GM19395 (cell line): ENCODE measurements around the gene ELP5.
A peak's percentile ranks its signal among the peaks of the same experiment; 100 is the strongest.

Experiments used
- ATAC-seq: cut with Tn5 transposase; IDR thresholded peaks from one replicate; pipeline ENCODE4 v1.9.1; 2021; ENCODE audit warnings: mild to moderate bottlenecking, moderate library complexity; ENCODE audit not compliant: unreplicated experiment

Gene ELP5

DNA sequence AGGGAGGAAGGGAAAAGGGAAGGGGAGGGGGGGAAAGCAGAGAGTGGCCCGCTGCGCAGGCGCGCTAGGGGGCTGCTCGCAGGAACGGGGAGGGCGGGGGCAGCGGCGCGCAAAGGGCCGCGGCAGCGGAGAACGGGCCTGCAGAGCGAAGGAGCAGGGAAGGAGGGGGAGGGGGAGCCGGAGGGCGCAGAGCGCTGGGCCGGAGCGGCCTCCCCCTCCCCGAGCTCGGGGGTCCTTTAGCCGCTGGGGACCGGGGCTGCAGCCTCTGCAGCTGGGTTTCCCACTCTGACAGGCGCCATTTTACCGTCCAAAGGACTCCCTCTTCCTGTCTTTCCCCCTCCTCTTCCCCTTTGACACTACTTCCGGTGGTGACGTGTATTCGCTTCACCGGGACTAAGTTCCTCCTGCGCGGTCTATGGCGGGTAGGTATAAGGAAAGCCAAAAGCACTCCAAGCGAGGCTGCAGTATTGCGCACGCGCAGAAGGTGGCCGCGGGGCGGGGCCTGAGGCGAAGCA lies 297 bp upstream of the ELP5 start, which contains the start of gene CTDNEP1:
Gene CTDNEP1 (minus strand): TSS at position 74 of the 515 bp plus-strand sequence. CDS start 438 bp downstream, outside the sequence.
- ATAC-seq: peak; percentile 90

DNA sequence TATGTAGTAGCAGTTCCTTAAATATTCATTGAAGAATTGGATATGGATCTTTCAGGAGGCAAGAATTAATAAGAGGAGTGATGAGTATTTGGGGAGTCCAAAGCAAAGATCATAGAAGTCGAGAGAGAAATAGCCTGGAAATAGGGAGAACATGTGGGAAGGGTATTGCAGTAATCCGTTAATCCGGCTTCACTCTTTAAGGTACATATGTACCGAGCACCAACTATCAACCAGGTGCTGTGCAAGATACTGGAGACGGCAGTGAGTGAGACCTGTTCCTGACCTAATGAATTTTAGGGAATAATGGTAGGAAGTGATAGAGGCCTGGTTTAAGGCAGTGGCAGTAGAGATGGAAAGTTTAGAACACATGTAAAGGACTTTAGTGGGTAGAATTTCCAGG lies 1.1 kb downstream of the ELP5 start:
- no peak for ATAC-seq

DNA sequence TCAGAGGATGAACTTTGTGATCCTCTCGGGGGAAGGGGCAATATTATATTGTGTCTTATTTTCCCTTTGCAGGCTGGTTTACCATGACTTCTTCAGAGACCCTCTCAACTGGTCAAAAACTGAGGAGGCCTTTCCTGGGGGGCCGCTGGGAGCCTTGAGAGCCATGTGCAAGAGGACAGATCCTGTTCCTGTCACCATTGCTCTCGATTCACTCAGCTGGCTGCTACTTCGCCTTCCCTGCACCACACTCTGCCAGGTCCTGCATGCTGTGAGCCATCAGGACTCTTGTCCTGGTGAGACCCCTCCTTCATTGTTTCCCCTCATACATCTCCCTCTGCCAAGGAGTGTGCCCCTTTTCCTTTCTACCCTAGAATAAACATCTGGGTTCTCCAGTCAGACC lies 2.5 kb downstream of the ELP5 start:
- ATAC-seq: no peak

DNA sequence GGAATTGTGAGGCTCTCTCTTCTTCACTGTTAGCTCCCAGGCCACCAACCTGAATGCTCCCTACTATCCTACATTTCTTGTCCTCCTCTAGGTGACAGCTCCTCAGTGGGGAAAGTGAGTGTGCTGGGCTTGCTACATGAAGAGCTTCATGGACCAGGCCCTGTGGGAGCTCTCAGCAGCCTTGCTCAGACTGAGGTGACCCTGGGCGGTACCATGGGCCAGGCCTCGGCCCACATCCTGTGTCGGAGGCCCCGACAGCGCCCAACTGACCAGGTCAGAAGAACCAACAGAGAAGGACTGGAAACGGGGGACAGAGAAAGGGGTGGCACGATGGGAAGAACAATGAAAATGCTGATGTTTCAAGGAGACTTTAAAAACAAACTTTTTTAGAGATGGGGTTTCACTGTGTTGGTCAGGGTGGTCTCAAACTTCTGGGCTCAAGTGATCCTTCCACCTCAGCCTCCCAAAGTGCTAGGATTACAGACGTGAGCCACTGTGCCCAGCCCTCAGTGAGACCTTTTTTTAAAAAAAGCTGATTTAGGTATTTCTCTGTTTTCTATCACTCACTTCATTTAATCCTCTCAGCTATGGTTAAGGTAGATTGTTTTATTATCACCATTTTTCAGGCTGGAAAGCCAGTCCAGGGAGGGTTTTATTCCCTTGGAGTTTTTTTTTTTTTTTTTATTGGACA lies 4.9 kb downstream of the ELP5 start:
- ATAC-seq: no peak

DNA sequence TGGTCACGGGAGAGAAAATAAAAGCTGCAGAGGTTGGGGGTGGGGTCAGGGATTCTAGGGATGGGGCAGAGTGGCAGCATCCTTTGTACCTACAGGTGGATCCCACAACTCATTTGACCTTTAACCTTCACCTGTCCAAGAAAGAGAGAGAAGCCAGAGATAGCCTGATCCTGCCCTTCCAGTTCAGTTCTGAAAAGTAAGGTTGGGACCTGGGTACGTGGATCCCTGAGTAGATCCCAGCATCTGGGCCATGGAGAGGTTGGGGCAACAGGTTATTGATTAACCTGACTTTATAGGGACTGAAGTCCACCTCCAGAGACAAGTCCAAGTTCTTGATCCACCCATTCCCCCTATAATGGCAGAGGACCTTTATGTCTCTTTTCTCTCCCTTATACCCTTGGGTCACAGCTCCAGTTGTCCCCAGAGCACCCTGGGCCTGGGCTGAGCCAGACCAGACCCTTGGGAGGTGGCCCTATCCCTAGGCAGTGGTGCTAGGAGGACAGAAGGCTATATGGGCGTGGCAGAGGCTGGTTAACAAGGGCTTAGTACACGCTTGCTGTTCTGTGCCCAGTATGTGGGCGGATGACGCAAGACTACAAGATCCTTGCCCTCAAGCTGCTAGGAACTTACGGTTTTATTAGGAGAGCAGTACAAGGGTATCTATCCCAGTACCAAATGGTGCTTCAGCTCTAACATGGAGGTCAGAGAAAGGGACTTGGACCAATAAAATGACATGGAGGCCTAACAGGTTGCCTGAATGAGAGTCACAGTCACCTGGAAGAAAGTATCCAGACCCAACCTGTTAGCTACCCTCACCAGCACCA lies 6.9 kb downstream of the ELP5 start:
- no peak for ATAC-seq

DNA sequence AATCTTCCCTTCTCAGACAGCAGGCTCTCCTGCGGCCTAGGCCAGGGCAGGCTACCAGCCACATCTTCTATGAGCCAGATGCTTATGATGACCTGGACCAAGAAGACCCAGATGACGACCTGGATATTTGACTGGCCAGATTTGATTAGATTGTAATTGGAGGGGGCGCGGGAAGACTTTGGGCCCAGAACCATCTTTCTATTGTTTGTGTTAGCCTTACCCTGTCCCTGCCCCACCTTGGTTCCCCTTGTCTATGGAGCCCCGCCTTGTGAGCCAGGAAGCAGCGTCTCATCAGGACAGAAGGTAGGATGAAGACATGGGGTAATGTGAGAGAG lies 7.5 kb downstream of the ELP5 start:
- ATAC-seq: no peak

DNA sequence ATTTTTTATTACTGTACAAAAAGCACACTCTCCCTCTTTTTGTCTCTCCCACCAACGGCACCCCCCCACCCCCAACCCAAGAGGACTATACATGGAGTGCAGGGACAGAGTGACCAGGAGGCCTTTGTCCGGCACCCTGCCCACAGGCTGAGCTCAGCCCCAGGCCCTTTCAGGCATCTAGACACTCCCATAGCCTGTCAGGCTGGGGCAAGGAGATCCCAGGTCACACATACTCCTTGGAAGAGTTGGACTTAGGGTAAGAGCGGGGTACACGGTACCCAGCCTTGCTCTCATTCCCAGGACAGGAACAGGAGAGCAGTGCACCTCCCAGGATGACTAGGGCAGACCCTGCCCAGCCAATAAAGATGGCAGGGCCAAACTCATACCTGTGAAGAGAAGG lies 8.1 kb downstream of the ELP5 start:
- ATAC-seq: no peak

DNA sequence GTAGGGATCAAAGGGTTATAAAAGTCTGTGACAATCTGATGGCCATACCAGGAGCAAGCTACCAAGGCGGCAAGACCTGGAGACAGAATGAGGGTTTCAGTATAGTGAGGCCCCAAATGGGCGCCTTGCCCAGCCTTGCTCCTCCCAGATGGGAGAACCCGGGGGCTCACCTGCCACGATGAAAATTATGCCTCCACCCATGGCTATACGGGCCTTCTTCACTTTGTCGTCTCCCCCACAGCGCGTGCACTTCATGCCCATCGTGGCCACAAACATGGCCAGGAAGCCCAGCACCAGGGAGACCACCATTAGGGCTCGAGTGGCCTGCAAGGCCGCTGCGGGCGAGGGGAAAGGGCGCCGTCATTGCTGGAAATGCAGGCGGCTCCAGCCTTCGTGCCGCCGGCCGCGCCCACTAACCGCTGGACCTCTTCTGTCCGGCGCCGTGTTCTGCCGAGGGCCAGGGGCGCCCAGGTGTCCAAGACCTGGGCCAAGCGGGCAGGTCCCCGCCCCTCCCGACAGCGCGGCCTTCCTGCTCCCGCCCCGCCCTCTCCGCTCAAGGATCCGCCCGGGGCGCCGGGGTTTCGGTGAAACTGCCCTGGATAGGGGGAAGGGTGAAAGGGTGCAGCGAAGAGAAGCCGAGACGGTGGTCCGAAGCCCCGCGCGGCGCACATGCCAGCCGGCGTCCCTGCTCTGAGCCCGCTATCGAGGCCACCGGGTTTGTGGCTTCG lies 8.8 kb downstream of the ELP5 start:
- ATAC-seq: no peak

DNA sequence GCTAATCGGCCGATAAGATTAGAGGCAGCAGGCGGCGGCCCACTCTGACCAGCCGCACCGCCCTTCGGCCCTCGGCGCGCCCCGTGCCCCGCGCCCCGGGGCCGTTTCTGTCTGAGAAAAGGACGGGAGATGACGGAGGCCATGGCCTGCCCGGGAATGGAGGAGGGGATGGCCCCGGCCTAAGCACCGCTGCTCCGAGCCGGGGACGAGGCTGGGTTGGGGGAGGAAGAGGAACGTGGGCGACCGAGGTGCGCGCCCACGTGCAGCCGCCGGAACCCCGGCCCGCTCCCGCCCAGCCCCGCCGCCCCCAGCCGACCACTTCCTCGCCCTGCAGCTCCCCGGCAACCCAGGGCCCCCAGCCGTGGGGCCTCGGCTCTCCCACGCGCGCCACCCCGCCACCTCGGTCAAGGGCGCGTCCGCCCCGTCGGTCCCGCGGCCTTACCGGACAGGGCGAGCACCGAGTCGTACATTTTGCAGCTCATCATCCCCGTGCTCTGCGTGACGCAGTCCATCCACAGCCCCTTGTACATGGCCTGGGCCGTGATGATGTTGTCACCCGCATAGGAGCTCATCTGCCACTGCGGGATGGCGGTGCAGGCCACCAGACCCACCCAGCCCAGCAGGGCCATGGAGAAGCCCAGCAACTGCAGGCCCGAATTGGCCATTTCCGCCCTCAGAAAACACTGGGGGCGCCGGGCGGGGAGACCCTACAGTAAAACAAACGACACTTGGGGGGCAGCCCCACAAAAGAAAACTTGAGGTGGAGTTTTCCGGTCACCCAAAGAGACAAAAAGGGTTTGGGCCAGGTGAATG lies 9.6 kb downstream of the ELP5 start:
- ATAC-seq: no peak

DNA sequence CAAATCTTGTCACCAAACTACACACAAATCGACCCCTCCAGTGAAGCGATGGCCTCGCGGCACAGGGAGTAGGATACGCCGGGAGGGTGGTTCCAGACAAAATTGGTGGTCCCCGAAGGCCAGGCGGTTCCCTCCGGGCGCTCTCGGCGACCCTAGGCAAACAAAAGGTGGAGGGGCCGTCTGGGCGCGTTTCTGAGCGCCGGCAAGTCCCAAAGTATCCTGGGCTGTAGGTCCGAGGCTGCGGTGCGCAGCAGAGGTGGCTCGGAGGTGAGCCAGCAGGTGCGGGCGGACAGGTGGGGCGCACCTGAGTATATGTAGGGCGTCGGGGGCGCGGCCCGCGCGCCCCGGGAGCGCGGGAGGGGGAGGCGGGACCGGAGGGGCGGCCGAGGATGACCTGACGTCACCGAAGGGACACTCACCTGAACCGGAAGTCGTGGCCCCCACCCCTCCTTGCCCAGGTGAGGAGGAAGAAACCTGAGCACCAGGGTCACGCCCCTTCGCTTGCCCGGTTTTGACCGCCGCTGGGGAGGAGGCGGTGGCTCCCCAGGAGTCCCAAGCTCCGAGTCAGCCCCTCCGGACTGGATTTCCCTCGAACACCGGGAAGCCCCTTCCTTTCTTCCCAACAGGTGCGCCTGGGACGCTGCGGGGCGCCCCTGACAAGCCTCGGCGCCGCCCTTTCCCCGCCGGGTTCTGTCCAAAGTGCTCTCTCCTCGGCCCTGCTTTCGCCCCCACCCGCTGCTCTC lies 10.3 kb downstream of the ELP5 start, which contains the start of gene CLDN7:
Gene CLDN7 (minus strand): TSS at position 287 of the 743 bp plus-strand sequence. CDS start 435 bp downstream, outside the sequence.
- no peak for ATAC-seq

DNA sequence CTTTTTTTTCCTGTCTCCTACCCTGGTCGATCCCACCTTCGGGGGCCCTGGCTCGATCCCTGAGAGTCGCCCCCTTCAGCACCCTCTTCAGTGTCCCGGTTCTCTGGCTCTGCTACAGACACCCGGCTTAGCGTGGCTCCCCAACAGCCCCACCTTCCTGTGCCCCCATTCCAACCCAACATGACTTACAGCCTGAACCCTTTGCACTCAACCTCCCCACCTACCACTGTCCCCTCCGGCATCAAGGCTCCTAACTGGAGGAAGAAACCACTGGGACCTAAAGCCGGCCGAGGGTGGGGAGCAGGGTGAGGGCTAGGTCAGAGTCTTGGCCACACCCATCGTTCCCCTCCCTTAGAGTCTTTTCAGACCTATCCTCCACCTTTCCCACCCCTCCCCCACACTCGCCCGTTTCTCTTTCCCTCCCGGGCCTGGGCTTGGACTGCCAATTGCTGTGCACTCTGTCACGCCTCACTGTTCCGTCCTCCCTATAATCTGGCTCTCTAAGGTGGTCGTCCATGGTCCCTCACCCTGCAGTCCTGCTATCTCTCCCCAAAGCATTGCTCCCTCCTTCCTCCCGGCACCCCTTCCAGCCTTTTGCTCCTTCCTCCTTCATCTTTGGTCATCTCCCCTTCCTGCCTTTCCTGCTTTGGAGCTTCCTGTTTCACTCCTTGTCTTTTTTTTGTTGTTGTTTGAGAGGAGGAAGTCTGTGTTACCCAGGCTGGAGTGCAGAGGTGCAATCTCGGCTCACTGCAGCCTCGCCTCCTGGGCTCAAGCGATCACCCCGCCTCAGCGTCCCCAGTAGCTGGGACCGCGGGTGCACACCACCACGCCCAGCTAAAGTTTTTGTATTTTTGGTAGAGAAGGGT lies 11.2 kb downstream of the ELP5 start:
- ATAC-seq: no peak

DNA sequence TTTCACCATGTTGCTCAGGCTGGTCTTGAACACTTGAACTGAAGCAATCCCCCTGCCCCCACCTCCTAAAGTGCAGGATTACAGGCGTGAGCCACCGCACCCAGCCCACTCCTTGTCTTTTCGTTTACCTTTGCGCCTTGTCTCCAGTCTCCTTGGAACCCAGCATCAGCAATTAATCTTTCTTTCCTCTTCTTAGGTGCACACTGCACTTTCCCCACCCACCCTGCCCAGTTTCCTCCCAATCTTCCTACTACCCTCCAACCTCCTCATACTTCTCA lies 11.7 kb downstream of the ELP5 start:
- no peak for ATAC-seq

DNA sequence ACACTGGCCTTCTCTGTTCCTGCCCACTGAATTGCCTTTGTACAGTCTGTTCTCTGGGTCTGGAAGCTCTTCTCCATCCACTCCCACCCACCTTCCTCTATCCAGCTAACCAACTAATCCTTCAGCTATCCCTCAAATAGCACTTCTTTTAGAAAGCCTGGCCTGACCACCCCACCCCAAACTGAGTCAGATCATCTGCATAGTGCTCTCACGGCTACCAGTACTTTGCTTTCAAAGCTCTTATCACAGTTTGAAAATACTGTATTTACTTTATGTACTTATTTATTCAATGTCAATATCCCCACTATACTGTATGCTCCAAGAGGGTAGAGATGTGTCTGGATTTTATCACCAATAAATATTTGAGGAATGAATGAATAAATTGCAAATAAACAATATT lies 14.8 kb downstream of the ELP5 start:
- ATAC-seq: no peak

DNA sequence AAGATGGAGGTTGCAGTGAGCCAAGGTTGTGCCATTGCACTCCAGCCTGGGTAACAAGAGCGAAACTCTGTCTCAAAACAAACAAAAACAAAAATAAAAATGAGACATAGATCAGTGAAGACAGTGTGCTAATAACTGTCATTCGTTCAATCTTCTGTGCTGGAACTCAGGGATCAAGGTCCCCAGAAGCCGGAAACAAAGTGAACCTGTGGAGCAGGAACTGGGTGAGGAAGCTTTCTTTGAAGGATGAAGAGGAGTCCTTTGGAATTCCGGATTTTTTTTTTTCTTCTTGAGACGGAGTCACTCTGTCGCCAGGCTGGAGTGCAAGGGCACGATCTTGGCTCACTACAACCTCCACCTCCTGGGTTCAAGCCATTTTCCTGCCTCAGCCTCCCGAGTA lies 27.4 kb downstream of the ELP5 start:
- no peak for ATAC-seq

DNA sequence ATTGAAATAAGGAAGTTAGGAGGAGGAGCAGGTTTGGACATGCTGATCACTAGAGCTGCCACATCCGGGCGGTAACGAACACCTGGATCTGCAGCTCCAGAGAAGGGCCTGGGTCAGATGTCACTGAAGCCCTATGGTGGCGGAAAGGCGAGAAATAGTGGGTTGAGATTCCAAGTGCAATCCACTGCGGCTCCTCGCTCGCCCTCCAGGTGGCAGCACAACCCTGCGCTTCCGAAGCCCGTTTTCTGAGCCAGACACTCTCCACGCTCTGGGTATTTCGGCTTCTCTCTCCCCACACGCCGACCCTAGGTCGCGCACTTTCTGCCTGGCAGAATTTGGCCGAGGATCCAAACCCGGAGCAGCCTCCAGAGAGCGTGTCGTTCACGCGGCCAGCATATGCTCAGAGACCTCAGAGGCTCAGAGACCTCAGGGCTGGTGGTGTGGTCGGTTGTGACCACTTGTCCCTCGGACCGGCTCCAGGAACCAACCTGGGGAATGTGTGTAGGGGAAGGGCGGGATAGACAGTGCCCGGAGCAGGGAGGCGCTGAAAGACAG lies 28.6 kb downstream of the ELP5 start:
- no peak for ATAC-seq

DNA sequence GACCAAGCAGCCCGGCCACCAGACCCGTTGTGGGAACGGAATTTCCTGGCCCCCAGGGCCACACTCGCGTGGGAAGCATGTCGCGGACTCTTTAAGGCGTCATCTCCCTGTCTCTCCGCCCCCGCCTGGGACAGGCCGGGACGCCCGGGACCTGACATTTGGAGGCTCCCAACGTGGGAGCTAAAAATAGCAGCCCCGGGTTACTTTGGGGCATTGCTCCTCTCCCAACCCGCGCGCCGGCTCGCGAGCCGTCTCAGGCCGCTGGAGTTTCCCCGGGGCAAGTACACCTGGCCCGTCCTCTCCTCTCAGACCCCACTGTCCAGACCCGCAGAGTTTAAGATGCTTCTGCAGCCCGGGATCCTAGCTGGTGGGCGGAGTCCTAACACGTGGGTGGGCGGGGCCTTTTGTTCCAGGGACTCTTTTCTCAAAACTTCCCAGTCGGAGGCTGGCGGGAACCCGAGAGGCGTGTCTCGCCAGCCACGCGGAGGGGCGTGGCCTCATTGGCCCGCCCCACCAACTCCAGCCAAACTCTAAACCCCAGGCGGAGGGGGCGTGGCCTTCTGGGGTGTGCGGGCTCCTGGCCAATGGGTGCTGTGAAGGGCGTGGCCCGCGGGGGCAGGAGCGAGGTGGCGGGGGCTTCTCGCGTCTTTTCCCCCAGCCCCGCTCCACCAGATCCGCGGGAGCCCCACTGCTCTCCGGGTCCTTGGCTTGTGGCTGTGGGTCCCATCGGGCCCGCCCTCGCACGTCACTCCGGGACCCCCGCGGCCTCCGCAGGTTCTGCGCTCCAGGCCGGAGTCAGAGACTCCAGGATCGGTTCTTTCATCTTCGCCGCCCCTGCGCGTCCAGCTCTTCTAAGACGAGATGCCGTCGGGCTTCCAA lies 29.3 kb downstream of the ELP5 start, which contains the start of gene SLC2A4:
Gene SLC2A4 (plus strand): TSS at position 645 of the 879 bp plus-strand sequence. CDS start 217 bp downstream, at position 862.
- no peak for ATAC-seq

DNA sequence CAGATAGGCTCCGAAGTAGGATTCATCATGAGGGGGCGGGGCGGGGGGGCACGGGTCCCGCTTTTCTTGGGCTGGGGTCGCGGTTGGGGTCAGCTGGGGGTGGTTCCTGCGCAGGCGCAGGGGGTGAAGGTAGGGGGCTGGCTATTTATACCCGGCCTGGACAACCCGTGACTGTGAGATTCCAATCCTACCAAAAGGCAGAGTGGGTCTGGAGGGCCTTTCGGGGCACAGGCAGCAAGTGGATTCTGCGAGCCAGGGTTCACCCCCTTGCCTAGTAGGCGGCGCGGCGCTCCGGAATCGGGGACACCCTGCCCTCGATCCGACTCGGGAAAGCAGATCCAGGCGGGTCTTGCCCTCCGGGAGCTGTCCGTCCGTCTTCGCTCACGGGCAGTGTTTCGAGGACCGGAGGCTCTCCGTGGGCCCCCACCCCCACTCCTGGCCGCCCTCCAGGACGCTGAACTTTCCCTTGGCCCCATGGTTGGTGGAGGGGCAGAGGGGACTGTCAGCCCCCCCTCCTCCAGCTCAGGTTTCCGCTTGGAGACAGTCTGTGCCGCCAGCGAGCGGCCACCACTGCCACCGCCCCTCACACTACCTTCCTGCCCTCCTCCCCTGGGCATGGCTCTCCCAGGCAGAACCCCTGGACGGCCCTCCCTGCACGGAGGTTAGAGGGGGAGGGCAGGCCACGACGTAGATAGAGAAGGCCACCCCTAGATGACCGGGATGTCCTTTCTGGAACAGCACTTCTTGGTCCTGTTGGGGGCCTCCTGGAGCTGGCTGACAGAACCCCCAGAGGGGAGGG lies 30.1 kb downstream of the ELP5 start:
- ATAC-seq: no peak
